CD4-positive, alpha-beta T cell treated with Interleukin-21 for 1 hour (primary cell): ENCODE results near the gene ST6GALNAC3.
"Not testable (repeated sequence)": the region's sequence is repeated elsewhere in the genome, so short reads cannot be mapped to it uniquely, and the experiment has no call there.

Experiments used
- DNase-seq: peaks from one replicate; pipeline ENCODE4 v3.0.0-alpha.2; 2020

The ST6GALNAC3 gene

DNA sequence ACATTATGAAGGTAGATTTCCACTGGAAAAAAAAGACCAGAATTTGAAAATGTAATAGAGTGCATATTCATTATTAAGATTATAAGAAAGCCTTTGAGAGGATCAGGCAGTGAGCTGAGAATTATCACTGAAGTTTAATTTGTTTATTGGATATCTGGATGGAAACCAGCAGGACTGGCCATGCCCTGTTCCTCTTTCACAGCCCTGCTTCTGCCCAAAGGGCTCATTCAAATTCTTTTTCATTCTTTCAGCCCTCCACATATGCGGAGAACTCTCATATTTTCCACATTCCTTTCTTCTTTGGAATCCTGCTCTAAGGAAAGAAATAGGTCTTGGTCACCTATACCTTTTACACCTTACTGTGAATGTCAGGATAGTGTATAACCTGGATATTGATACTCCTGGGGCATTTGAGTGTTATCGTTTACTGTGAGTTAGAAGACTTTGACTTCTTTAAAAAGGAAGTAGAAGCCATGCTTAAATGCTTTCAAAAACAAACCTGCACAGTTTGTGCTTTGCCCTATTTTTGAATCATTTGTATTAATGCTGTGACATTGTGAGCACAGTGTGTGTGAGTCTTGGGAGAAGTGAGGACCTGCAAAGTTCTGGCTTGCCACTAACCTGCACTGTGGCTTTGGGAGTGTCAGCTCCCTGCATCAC, 35.5 kb downstream of the ST6GALNAC3 start:
- DNase-seq: no peak

- no peak for DNase-seq
Measured at GRCh38 chr1:76110666-76111065, 36.1 kb downstream of the ST6GALNAC3 start.

- not testable (repeated sequence) for DNase-seq
Measured at GRCh38 chr1:76112321-76112720, 37.8 kb downstream of the ST6GALNAC3 start.

- DNase-seq: no peak
Measured at GRCh38 chr1:76113446-76113845, 38.9 kb downstream of the ST6GALNAC3 start.

- no peak for DNase-seq
Measured at GRCh38 chr1:76115171-76115570, 40.6 kb downstream of the ST6GALNAC3 start.

DNA sequence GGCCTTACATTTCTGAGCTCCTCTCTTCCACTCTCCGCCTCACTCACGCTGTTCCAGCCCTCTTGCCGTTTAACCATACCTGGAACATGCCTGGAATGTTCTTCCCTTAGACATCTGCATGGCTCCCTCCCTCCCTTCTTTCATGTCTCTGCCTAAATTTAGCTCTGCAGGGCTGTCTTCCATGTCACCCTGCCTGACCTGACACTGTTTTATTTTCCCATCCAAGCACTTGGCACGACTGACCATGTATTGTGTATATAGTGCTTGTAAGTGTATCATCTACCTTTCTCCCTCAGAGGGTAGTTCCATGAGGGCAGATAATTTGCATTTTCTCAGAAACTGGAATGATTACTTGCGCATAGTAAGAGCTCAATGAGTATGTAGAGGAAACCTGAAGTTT, 47.3 kb downstream of the ST6GALNAC3 start:
- DNase-seq: no peak

GRCh38 chr1:76122271-76122670, 47.7 kb downstream of the ST6GALNAC3 start:
- DNase-seq: no peak

DNA sequence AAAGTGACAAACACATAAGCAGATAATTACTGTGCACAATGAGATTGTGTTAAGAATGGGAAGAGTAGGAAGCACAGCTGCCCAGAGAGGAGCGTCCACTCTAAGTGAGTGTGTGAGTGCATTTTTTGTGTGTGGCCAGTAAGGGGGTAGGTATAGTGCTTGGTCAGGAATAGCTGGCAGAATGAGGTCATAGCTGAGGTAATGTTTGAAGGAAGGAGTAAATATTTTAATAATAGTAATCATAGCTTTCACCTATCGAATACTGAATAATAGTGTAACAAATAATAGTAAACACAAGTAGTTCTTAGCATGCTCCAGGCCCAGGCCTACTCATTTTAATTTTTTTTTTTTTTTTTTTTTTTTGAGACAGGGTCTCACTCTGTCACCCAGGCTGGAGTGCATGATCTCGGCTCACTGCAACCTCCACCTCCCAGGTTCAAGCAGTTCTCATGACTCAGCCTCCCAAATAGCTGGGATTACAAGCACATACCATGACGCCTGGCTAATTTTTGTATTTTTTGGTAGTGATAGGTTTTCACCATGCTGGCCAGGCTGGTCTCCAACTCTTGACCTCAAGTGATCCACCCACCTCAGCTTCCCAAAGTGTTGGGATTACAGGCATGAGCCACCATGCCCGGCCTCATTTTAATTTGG, 49.0 kb downstream of the ST6GALNAC3 start:
- not testable (repeated sequence) for DNase-seq

- DNase-seq: no peak
Measured at GRCh38 chr1:76124196-76124595, 49.6 kb downstream of the ST6GALNAC3 start.

- no peak for DNase-seq
Measured at GRCh38 chr1:76125473-76126219, 51.1 kb downstream of the ST6GALNAC3 start.

GRCh38 chr1:76128096-76128495, 53.5 kb downstream of the ST6GALNAC3 start:
- DNase-seq: no peak

DNA sequence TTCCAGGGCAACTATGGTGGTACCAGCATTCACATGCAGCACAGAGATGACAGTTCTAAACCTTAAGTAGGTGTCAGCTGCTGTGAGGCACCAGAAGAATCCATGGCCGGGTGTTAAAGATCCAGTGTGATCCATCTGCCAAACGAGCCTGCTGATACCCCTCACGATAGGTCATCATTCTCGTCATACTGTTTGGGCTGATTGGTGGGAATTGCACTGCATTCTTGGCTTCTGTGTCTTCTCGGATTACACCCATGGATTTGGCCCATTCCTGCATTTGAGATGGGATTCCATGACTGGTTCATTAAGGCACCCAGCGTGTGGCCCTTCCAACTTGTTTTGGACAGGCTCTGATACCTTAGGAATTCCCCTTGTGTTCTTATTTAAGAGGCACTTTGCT, 55.2 kb downstream of the ST6GALNAC3 start:
- DNase-seq: no peak

DNA sequence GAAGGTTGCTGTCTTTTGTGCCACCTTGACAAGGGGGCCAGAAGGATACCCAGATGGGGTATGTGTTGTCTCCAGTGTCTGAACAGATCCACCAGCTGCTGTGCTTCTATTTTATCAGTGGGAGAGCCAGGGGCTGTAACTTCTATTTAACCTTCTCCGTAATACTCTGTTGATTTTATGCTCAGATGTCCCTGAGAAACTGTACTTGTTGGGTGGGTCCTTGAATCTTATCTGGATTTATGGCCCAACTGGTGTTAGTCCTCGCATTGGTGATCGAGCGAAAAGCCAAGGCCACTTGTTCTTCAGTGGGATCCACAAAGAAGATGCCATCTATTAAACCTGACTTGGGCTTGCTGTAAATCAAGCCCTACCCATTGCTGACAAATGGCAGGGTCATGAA, 56.4 kb downstream of the ST6GALNAC3 start:
- no peak for DNase-seq

GRCh38 chr1:76133977-76134376, 59.4 kb downstream of the ST6GALNAC3 start:
- no peak for DNase-seq

- DNase-seq: no peak
Measured at GRCh38 chr1:76135835-76136234, 61.3 kb downstream of the ST6GALNAC3 start.

DNA sequence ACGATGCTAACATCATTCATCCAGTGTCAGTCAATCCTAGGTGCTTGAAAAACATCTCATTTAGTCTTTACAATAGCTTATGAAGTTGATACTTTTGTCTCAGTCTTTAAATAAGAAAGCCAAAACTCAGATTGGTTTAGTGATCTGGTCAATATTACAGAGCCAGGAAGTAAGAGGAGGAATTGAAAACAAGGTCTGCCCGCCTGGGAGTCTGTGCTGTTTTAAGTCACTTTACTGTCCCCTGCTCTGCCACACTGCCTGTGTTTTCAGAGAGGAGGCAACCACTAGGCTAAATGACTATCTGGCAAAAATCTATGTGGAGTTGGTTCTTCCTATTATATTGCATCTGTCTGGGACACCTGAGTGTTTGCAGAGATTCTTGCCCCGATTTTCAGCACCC, 62.3 kb downstream of the ST6GALNAC3 start:
- no peak for DNase-seq

- DNase-seq: no peak
Measured at GRCh38 chr1:76137746-76138145, 63.2 kb downstream of the ST6GALNAC3 start.

- DNase-seq: no peak
Measured at GRCh38 chr1:76138217-76138616, 63.7 kb downstream of the ST6GALNAC3 start.

- no peak for DNase-seq
Measured at GRCh38 chr1:76140227-76140626, 65.7 kb downstream of the ST6GALNAC3 start.

DNA sequence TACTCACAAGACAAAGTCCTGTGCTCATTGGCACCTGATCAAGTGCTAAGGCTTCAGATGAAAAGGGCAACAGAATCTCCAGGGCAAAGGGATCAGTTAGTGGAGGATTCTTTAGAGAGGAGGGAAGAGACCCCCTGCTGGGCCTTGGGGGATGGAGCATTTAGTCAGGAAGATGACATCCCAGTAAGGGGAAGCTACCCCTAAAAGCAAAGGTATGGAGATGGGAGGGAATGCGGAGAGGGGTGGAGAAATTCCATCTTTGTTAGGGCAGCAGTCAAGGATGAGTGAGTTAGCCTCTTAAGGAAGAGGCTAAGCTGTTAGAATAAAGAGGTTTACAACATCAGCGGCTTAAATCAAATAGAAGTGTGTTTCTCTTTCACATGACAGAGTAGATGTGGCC, 67.4 kb downstream of the ST6GALNAC3 start:
- DNase-seq: no peak

GRCh38 chr1:76142771-76143540, 68.4 kb downstream of the ST6GALNAC3 start:
- no peak for DNase-seq

- DNase-seq: no peak
Measured at GRCh38 chr1:76144247-76144646, 69.7 kb downstream of the ST6GALNAC3 start.

- DNase-seq: no peak
Measured at GRCh38 chr1:76145332-76145731, 70.8 kb downstream of the ST6GALNAC3 start.
